GM21528 (cell line): ENCODE results near the gene MAEL.
"Not testable (repeated sequence)": the region's sequence is repeated elsewhere in the genome, so short reads cannot be mapped to it uniquely, and the experiment has no call there.

Experiments
- ATAC-seq: cut with Tn5 transposase; IDR thresholded peaks from one replicate; pipeline ENCODE4 v1.9.1; 2021; ENCODE audit warnings: mild to moderate bottlenecking, moderate library complexity; ENCODE audit not compliant: unreplicated experiment, low FRiP score

Gene MAEL

DNA sequence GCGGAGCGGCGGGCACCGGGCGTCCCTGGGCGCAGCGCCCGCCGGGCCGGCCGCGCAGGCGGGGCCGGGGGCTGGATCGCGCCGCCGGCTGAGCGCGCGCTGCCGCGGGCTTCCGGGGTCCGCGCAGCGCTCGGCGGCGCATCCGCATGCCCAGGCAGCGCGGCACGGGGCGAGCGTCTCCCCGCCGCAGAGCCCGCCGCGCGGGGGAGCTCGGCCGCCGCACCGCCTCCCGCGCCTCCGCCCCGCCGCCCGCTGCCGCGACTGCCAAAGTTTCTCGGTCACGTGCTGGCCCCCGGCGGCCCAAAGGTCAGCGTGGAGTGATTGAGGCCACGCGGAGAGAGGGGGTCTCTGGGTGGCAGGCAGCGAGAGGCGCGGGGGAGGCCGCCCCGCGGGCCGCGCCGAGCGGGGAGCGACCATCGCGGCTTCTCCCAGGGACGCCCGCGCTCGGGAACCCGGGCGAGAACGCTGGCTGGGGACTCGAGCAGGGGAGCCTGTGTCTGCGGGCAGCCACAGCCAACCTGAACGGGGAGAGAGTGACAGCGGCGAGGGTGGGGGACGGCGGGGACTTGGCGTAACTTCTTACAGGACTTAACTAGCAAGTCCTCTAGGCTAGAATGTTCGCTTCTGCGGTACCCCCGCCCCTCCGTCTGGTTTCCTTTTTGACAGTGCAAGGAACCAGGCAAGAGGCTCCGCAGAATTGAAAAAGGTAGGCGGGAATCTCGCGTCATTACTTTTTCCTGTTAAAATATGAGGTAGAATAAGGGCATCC lies 13.5 kb upstream of the MAEL start, which contains the start of gene ILDR2:
Gene ILDR2 (minus strand): TSS at position 180 of the 769 bp plus-strand sequence. CDS start 272 bp downstream, outside the sequence.
- peak; percentile 76 for ATAC-seq

GRCh38 chr1:166977951-166978350 lies 11.1 kb upstream of the MAEL start:
- ATAC-seq: no peak

- ATAC-seq: no peak
These were observed 10.3 kb upstream of the MAEL start for GRCh38 chr1:166978821-166979220.

GRCh38 chr1:166980383-166980782 lies 8.7 kb upstream of the MAEL start:
- ATAC-seq: no peak

GRCh38 chr1:166980818-166981217 lies 8.3 kb upstream of the MAEL start:
- ATAC-seq: no peak

GRCh38 chr1:166981589-166981988 lies 7.5 kb upstream of the MAEL start:
- ATAC-seq: no peak

GRCh38 chr1:166999075-166999474 lies 10.0 kb downstream of the MAEL start:
- no peak for ATAC-seq

- ATAC-seq: no peak
These were observed 10.5 kb downstream of the MAEL start for GRCh38 chr1:166999500-167000055.

DNA sequence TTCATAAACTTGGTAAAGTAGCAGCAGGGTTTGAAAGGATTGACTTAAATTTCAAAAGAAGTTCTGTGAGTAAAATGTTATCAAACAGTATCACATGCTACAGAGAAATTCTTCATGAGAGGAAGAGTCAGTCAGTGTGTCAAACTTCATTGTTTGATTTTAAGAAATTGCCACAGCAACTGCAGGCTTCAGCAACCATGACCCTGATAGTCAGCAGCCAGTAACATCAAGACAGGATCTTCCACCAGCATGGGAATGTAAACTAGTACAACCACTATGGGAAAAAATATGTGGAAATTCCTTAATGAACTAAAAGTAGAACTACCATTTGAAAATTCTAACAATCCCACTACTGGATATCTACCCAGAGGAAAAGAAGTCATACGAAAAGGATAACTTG lies 11.5 kb downstream of the MAEL start:
- no peak for ATAC-seq

DNA sequence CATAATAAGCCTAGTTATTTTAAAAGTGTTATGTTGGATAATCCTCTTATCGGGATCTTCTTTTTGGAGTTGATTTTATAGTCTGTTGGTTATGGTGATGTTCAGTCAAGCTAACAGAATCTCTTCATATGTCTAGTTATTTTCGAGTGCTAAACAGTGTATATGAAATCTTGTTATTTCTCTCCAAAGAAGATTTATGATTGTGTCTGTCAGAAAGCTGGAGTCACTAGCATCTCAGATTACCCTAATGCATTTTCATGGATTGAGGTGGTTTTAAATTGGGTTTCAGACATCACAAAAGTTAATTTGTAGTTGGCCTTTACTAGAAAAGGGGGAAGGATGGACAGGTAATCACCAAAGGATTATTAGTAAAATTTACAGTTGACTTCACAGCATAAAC lies 13.3 kb downstream of the MAEL start:
- no peak for ATAC-seq

DNA sequence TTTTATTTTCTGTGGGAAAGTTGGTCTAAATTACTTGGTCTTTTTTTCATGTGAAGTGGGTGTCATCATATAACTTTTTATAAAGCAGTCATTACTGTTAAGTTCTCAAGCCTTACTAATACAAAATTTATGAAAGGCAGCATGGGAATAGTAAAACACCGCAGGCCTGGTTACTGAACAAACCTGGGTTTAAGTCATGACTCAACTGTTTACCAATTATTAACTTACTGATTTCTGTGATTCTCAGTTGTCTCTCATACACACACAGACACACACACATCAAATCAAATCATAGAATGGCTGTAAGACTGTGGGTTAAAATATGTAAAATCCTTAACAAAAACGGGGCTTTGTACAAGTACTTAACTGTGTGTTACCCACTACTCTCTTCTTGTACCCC lies 14.6 kb downstream of the MAEL start:
- ATAC-seq: no peak

- no peak for ATAC-seq
These were observed 22.6 kb downstream of the MAEL start for GRCh38 chr1:167011560-167012191.

DNA sequence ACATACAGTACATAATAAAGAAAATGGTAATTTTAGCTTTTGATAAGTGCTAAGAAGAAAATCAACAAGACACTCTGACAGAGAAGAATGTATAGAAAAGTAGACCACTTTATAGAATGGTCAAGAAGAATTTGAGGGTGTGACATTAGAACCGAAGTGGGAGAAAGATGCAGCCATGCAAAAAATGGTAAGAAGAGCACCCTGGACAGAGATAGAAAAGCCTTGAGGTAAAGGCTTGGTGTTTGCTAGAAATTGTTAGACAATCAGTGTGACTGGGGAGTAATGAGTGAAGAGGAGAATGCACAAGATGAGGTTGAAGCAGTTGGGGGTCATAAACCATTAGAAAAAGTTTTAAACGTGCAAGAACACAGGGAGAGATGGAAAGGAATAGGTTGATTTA lies 23.5 kb downstream of the MAEL start:
- ATAC-seq: no peak

DNA sequence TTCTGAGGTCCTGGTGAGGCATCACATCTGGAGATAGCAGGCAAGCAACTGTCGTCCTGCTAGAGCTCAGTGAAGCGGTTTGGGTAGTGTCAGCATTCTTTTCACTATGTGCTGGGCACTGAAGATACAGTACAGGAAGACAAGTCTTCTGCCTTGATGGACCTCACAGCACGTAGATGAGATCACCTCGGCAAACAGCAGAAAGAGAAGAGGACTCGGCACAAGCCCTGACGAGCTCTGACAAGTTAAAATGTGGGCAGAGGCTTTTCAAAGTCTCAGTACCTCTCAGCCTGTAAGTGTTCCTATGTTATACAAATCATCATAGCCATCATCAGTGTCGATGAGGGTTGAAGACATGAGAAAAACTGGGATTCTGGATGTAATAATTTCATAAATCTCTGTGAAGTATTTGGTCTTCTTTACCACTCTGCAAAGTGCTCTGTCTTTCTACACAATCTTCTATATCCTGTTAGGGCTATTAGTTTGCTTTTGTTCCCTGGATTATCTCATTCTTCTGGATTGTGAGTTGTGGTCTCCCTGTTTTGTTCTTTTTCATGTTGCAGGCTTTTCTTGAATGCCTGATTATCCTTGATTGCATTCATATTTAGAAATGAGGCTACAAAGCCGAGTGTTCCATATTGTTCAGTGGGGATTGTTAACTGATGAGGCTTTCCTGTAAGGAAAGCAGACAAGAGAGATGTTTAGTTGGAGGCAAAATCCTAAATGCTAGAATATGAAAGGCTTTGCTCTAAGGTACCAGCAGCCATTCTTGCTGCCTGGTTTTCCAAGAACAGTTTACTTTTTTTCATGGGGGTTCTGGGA lies 24.2 kb downstream of the MAEL start:
- ATAC-seq: no peak

DNA sequence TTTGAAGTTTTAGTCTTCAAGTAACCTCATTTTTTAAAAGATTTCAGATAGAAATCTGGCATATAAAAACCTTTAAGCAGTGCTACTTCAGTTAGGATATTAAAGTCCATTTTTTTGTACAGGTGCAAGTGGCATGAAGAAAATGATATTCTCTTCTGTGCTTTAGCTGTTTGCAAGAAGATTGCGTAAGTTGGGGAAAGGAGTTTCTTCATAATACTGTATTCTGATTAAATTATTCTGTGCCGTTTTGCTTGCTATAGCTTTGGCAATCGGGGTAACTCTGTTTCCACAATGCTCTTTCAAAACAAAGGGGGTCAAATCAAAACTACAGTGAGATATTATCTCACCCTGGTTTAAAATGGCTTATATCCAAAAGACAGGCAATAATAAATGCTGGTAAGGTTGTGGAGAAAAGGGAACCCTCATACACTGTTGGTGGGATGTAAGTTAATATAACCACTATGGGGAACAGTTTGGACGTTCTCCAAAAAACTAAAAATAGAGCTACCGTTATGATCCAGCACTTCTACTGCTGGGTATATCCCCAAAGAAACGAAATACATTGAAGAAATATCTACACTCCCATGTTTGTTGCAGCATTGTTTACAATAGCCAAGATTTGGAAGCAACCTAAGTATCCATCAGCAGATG lies 27.1 kb downstream of the MAEL start:
- no peak for ATAC-seq

GRCh38 chr1:167022384-167022783 lies 33.3 kb downstream of the MAEL start:
- ATAC-seq: peak; percentile 58

GRCh38 chr1:167029553-167029952 lies 40.5 kb downstream of the MAEL start:
- ATAC-seq: not testable (repeated sequence)

DNA sequence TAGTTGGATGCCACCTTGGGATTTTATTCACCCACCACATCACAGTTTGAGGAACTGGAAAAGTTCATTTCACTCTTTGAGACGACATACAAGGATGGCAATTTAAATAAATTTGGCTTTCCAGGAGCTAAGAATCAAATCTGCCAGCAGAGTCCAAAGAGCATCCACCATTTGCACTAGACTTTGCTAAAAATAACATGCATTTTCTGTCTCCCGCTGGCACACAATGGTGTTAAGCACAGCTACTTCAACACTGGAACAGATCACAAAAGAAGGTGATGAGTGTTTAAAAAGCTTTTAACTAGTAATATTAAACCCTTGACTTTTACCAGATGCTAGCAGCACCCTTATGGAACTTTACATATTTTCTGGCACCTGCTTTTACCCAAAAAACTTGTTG lies 44.6 kb downstream of the MAEL start:
- no peak for ATAC-seq

GRCh38 chr1:167043752-167044488 lies 54.8 kb downstream of the MAEL start:
- peak; percentile 94 for ATAC-seq

DNA sequence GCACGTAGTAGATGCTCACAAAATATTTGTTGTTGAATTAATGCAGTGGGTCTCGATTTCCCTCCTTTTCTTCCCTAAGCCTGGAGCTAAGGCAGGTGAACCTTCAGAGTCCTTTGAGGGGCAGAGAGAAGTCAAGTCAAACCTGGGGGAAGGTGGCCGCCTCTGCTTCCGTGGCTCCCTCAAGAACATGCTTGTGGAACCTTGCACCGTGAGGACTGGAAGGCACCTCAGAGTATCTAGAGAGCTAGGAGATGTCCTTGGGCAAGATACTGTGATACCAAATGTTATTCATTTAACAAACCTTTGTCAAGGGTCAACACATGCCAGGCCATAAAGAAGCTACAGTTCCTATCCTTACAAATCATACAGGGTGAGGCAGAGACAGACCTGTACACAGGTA lies 62.8 kb downstream of the MAEL start:
- ATAC-seq: no peak
